Suprapubic skin (tissue), 4 donors: Measurements from ENCODE around the gene EPHA4.

Experiments used
- CTCF ChIP-seq, 2 donors: fragments of 200-600 bp in 1 of 2; fragments of 450-650 bp in 1 of 2; sonication (generic) in 1 of 2; IDR thresholded peaks; one replicate each; pipeline ENCODE4 v1.5.1; 2016 to 2019; ENCODE audit warnings: antibody characterized with exemption in 2 of 2, mild to moderate bottlenecking in 1 of 2, moderate library complexity in 1 of 2
- POLR2A ChIP-seq, 2 donors: fragments of 450-650 bp; IDR thresholded peaks; one replicate each; pipeline ENCODE4 v1.6.1; 2017; ENCODE audit warnings: antibody characterized with exemption in 2 of 2, mild to moderate bottlenecking in 2 of 2, moderate library complexity in 2 of 2
- POLR2AphosphoS5 ChIP-seq, 3 donors: sonication (generic); formaldehyde crosslinking; IDR thresholded peaks; one replicate each; pipeline ENCODE4 v1.6.1; 2017; ENCODE audit warnings: antibody characterized with exemption in 3 of 3

GRCh38 chr2:221561770-221562169 is 10.3 kb downstream of the EPHA4 start:
- TF ChIP-seq CTCF (IDR thresholded peaks at IDR 0.05) (no peak), POLR2AphosphoS5 (IDR thresholded peaks at IDR 0.05) (no peak), POLR2A (IDR thresholded peaks at IDR 0.05) (no peak)
